Stimulated activated memory B cell treated with anti-CD40 and anti-IgM and Interleukin-4, amounts not matched to agents 10 μg/mL and 1 μg/mL and 100 μg/mL, for 72 hours (primary cell): ENCODE measurements around the gene FDX2.

ENCODE experiments used
- ATAC-seq: fragments of 150-1000 bp; cut with Tn5 transposase; 2 replicates; pipeline ENCODE4 v1.10.0; 2021
- H3K27ac Mint-ChIP-seq: one replicate; pipeline ENCODE4 v1.8.0; 2022; ENCODE audit warnings: mild to moderate bottlenecking, mixed read lengths
- H3K27me3 Mint-ChIP-seq: one replicate; pipeline ENCODE4 v1.8.0; 2022; ENCODE audit warnings: mixed read lengths
- H3K36me3 Mint-ChIP-seq: one replicate; pipeline ENCODE4 v1.8.0; 2022; ENCODE audit warnings: mixed read lengths
- H3K4me1 Mint-ChIP-seq: one replicate; pipeline ENCODE4 v1.8.0; 2022; ENCODE audit warnings: mixed read lengths
- H3K4me3 Mint-ChIP-seq: one replicate; pipeline ENCODE4 v1.8.0; 2022; ENCODE audit warnings: mild to moderate bottlenecking, moderate library complexity, mixed read lengths
- H3K9me3 Mint-ChIP-seq: one replicate; pipeline ENCODE4 v1.8.0; 2022; ENCODE audit warnings: mixed read lengths

FDX2 gene

GRCh38 chr19:10262771-10263170 lies 53.0 kb downstream of the FDX2 start:
- H3K4me3 Mint-ChIP-seq = no peak overlapping the region
- ATAC-seq = no peak

DNA sequence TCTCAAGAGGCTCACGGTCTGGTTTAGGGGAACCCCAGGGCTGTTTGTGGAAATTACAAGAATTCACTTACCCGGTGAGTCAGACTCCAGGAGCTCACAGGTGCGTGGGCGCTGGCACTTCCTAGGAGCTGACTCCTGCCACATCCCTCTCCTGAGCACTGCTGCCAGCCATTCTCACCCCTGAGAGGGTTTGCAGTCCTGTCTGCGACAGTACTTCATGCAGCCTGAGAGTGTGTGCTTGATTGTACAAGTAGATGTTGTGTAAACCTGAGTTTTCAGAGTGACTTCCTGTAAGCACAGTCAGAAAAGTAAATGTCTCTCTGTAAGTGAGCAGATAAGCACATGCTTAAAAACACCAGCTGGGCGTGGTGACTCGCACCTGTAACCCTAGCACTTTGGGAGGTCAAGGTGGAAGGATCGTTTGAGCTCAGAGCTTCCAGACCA lies 55.7 kb downstream of the FDX2 start:
- peaks cover 23% of the 10 kb centered on the region for H3K4me1 Mint-ChIP-seq
- no peak overlapping the region for H3K4me3 Mint-ChIP-seq
- peaks cover 29% of the 10 kb centered on the region for H3K36me3 Mint-ChIP-seq
- H3K9me3 Mint-ChIP-seq = no peaks in the 10 kb centered on the region
- no peaks in the 10 kb centered on the region for H3K27me3 Mint-ChIP-seq
- peak; percentile 66 for ATAC-seq
- peak overlapping the region; percentile 37 for H3K27ac Mint-ChIP-seq

More at GRCh38 chr19:10262771-10263170, 53.0 kb downstream of the FDX2 start:
- peaks cover 18% of the 10 kb centered on the region for H3K4me1 Mint-ChIP-seq
- H3K9me3 Mint-ChIP-seq = no peaks in the 10 kb centered on the region
- no peak overlapping the region for H3K27ac Mint-ChIP-seq
- peaks cover 6% of the 10 kb centered on the region for H3K36me3 Mint-ChIP-seq
- no peaks in the 10 kb centered on the region for H3K27me3 Mint-ChIP-seq
